ENCODE measurements around the gene DEPDC4. TPM values are rescaled to one million over a fixed set of nuclear protein-coding genes. Genes with fewer than 3 reads are reported as not detected.

Gene DEPDC4
- total RNA-seq, 1 experiment from 2014 or later = 3.2 TPM

- Histone ChIP-seq H2AFZ (ENCODE audit: low read length) (no peak overlapping the region), H2BK120ac (ENCODE audit: low read depth, low read length, poor library complexity, severe bottlenecking) (no peak overlapping the region), H3K23ac (ENCODE audit: insufficient read length, low read depth, low read length) (no peak overlapping the region), H3K4me2 (ENCODE audit: insufficient read depth, insufficient read length, low read length) (no peak overlapping the region), H3K4me1 (ENCODE audit: insufficient read depth, low read length) (no peaks in the 10 kb centered on the region), H3K14ac (ENCODE audit: insufficient read depth, low read length) (no peak overlapping the region), H2BK12ac (ENCODE audit: insufficient read length, low read depth, low read length) (no peak overlapping the region), H2BK20ac (ENCODE audit: low read depth, low read length, poor library complexity, severe bottlenecking) (no peak overlapping the region), H2BK5ac (ENCODE audit: insufficient read length, low read length) (no peak overlapping the region), H2AK5ac (ENCODE audit: insufficient read length, low read length) (no peak overlapping the region), H3K4ac (ENCODE audit: low read depth, low read length) (no peak overlapping the region), H3K18ac (ENCODE audit: insufficient read length, low read depth, low read length) (no peak overlapping the region), H3K9ac (ENCODE audit: extremely low read depth, insufficient read length, low read length) (no peak overlapping the region), H4K8ac (replicated peaks; ENCODE audit: insufficient read length, low read depth, low read length) (no peak overlapping the region), H3K27me3 (ENCODE audit: insufficient read depth, low read length) (no peaks in the 10 kb centered on the region), H3K9me3 (ENCODE audit: control insufficient read depth, low read depth, low read length) (no peaks in the 10 kb centered on the region), H3K79me1 (ENCODE audit: insufficient read depth, low read depth, low read length, poor library complexity, severe bottlenecking) (no peaks in the 10 kb centered on the region), H4K20me1 (ENCODE audit: control insufficient read depth, insufficient read depth, insufficient read length) (no peaks in the 10 kb centered on the region), H3K79me2 (ENCODE audit: insufficient read depth, low read length) (no peaks in the 10 kb centered on the region), H3K23me2 (ENCODE audit: insufficient read length, low read depth, low read length, poor library complexity, severe bottlenecking) (no peaks in the 10 kb centered on the region), H3K56ac (ENCODE audit: insufficient read length, low read depth, low read length) (no peak overlapping the region), H4K91ac (ENCODE audit: insufficient read length, low read depth, low read length) (no peak overlapping the region), H4K5ac (ENCODE audit: insufficient read length, low read depth, low read length) (no peak overlapping the region), H3K27ac (ENCODE audit: insufficient read length, low read depth, low read length) (no peak overlapping the region), H3T11ph (ENCODE audit: low read length) (no peak overlapping the region), H2BK15ac (ENCODE audit: low read depth, low read length) (no peak overlapping the region)
- Mint-ChIP-seq H3K36me3 (ENCODE audit: insufficient read depth in 1 of 3, low read depth in 3 of 3) (no peaks in the 10 kb centered on the region), H3K9me3 (no peaks in the 10 kb centered on the region), H3K4me3 (no peak overlapping the region), H3K27me3 (ENCODE audit: low read depth) (no peaks in the 10 kb centered on the region), H3K27ac (no peak overlapping the region), H3K4me1 (no peaks in the 10 kb centered on the region)
- no peak for DNase-seq
- no peak for TF ChIP-seq CTCF (conservative IDR thresholded peaks at IDR 0.05)
- WGBS (ENCODE audit: extremely low coverage, insufficient read length, low lambda C conversion rate) = no CpG with 5 or more reads among the region's 2 CpGs
Observed at GRCh38 chr12:100251917-100252316, 15.0 kb downstream of the DEPDC4 start.

Data from H9 (cell line).